Measurements from ENCODE around the gene FLAD1.

Gene FLAD1

GRCh38 chr1:155040358-155041093, 57.4 kb downstream of the FLAD1 start:
- DNase-seq, result no peak
